Adrenal gland (tissue), 5 donors: ENCODE measurements around the gene HBE1.

ENCODE experiments used
- POLR2A ChIP-seq, 2 donors: fragments of 450-650 bp; IDR thresholded peaks; one replicate each; pipeline ENCODE4 v1.6.1; 2017; ENCODE audit warnings: antibody characterized with exemption in 2 of 2, mild to moderate bottlenecking in 2 of 2, moderate library complexity in 1 of 2
- TF ChIP-seq, protein P1 (sequence below), 6 experiments: fragments of 450-650 bp in 4 of 6; fragments of 200-600 bp in 2 of 6; sonication (generic) in 1 of 6; IDR thresholded peaks; 1 replicate in 5 of 6; 2 replicates in 1 of 6; pipeline versions ENCODE4 v1.5.1 to v1.8.0; 2016 to 2021; ENCODE audit warnings: antibody characterized with exemption in 6 of 6, mild to moderate bottlenecking in 2 of 6, moderate library complexity in 1 of 6
- donor health status: DM: no; HTN: no; CAD: no.

DNA sequence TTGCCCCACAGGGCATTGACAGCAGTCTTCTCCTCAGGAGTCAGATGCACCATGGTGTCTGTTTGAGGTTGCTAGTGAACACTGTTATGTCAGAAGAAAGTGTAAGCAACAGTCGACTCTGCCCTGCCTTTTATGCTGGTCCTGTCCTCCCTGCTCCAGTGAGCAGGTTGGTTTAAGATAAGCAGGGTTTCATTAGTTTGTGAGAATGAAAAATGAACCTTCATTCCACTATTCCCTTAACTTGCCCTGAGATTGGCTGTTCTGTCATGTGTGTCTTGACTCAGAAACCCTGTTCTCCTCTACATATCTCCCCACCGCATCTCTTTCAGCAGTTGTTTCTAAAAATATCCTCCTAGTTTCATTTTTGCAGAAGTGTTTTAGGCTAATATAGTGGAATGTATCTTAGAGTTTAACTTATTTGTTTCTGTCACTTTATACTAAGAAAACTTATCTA is 35.3 kb downstream of the HBE1 start, which contains the start of gene HBD:
- TF ChIP-seq, protein P1, sequence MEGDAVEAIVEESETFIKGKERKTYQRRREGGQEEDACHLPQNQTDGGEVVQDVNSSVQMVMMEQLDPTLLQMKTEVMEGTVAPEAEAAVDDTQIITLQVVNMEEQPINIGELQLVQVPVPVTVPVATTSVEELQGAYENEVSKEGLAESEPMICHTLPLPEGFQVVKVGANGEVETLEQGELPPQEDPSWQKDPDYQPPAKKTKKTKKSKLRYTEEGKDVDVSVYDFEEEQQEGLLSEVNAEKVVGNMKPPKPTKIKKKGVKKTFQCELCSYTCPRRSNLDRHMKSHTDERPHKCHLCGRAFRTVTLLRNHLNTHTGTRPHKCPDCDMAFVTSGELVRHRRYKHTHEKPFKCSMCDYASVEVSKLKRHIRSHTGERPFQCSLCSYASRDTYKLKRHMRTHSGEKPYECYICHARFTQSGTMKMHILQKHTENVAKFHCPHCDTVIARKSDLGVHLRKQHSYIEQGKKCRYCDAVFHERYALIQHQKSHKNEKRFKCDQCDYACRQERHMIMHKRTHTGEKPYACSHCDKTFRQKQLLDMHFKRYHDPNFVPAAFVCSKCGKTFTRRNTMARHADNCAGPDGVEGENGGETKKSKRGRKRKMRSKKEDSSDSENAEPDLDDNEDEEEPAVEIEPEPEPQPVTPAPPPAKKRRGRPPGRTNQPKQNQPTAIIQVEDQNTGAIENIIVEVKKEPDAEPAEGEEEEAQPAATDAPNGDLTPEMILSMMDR (IDR thresholded peaks at IDR 0.05), result no peak
- no peak for TF ChIP-seq POLR2A (IDR thresholded peaks at IDR 0.05)
